CD4-positive, CD25-positive, alpha-beta regulatory T cell (primary cell): ENCODE results near the gene AK2. TPM values are rescaled to one million over a fixed set of nuclear protein-coding genes. Genes with fewer than 3 reads are reported as not detected.

ENCODE experiments used
- ATAC-seq, 2 donors: fragments of 150-1000 bp; cut with Tn5 transposase; one replicate each; pipeline ENCODE4 v1.10.0; 2021; ENCODE audit warnings: low read depth in 2 of 2, moderate number of reproducible peaks in 2 of 2, moderate library complexity in 1 of 2
- DNase-seq, 3 donors: peaks; one replicate each; pipeline versions ENCODE4 v3.0.0 to v3.0.0-alpha.2; 2012 to 2022; ENCODE audit warnings: mixed read lengths in 1 of 3
- H3K27ac ChIP-seq: one replicate; pipeline ENCODE4 v1.7.0; 2013; ENCODE audit warnings: mild to moderate bottlenecking, low read length; ENCODE audit not compliant: insufficient read depth, poor library complexity, severe bottlenecking
- H3K27me3 ChIP-seq: one replicate; pipeline ENCODE4 v1.7.0; 2013; ENCODE audit warnings: low read length; ENCODE audit not compliant: control insufficient read depth, insufficient read depth
- H3K36me3 ChIP-seq: one replicate; pipeline ENCODE4 v1.7.0; 2013; ENCODE audit warnings: mild to moderate bottlenecking, low read length, moderate library complexity; ENCODE audit not compliant: control insufficient read depth, insufficient read depth
- H3K4me1 ChIP-seq: 2 replicates; pipeline ENCODE4 v1.7.0; 2013; ENCODE audit warnings: mild to moderate bottlenecking, low read length; ENCODE audit not compliant: insufficient read depth, control insufficient read depth, poor library complexity, severe bottlenecking
- H3K4me3 ChIP-seq: one replicate; pipeline ENCODE4 v1.7.0; 2013; ENCODE audit warnings: low read depth, mild to moderate bottlenecking, low read length, moderate library complexity
- H3K9me3 ChIP-seq, 2 experiments: 1 replicate in 1 of 2; 2 replicates in 1 of 2; pipeline ENCODE4 v1.7.0; 2013; ENCODE audit warnings: low read length in 2 of 2, mild to moderate bottlenecking in 1 of 2, moderate library complexity in 1 of 2; ENCODE audit not compliant: control insufficient read depth in 2 of 2
- H3K27ac Mint-ChIP-seq, 3 donors: one replicate each; pipeline ENCODE4 v1.8.0; 2020 to 2022; ENCODE audit warnings: mild to moderate bottlenecking in 3 of 3, mixed read lengths in 3 of 3, moderate library complexity in 2 of 3
- H3K27me3 Mint-ChIP-seq: one replicate; pipeline ENCODE4 v1.8.0; 2022; ENCODE audit warnings: mild to moderate bottlenecking, mixed read lengths
- H3K36me3 Mint-ChIP-seq: one replicate; pipeline ENCODE4 v1.8.0; 2020; ENCODE audit warnings: mixed read lengths
- H3K4me1 Mint-ChIP-seq, 4 donors: one replicate each; pipeline ENCODE4 v1.8.0; 2020 to 2022; ENCODE audit warnings: mixed read lengths in 4 of 4, mild to moderate bottlenecking in 1 of 4
- H3K4me3 Mint-ChIP-seq, 4 donors: one replicate each; pipeline ENCODE4 v1.8.0; 2020 to 2022; ENCODE audit warnings: mild to moderate bottlenecking in 4 of 4, mixed read lengths in 4 of 4, moderate library complexity in 3 of 4
- H3K9me3 Mint-ChIP-seq, 7 donors: one replicate each; pipeline ENCODE4 v1.8.0; 2020 to 2022; ENCODE audit warnings: mixed read lengths in 7 of 7, mild to moderate bottlenecking in 3 of 7, moderate library complexity in 2 of 7
- polyA plus RNA-seq, 4 donors: library from polyadenylated mRNA; unstranded; fragments of 300-500 nt; fragmentation: Illumina TruSeq; gene quantifications; one replicate each; pipeline ENCODE4 v1.2.3, GENCODE V29; 2021
- total RNA-seq: library from RNA; stranded (reverse); gene quantifications from one replicate; pipeline ENCODE4 v1.2.3, GENCODE V29; 2022

The AK2 gene
- total and polyA plus RNA-seq, 5 donors from 2014 or later, result 55.3 to 122 (median 114) TPM

DNA sequence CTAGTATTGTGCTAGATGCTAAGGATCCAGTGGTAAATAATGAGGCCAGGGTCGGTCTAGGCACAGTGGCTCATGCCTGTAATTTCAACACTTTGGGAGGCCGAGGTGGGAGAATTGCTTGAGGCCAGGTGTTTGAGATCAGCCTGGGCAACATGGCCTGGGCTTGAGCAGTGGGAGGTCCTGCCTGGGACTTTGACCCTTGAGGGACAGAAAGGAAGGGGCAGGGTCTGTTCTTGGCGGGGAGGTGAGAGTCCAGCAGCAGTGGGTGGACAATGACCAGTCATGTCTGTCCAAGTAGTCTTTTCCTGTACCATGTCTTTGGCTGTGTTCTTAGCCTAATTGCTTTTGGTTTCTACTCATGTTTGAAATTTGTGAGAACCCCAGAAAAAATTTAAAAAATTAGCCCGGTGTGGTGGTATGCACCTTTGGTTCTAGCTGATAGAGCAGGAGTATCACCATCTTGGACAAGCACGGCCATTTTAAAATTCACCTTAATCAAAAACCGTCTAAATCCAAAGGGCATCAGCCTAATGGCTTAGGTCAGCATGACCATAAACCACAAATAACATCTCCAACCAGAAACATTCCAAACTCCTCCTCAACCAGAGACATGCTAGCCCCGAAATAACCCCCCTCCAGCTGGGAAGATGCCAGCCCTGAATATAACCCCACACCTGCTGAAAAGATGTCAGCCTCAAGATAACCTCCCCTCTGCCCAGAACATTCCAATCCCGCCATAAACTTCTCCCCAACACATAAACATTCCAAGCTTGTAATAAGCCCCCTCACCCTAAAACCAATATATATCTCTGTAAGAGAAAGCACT lies 6.8 kb upstream of the AK2 start:
- Mint-ChIP-seq H3K27me3 (peaks cover 24% of the 10 kb centered on the region), H3K9me3 (peaks cover 0 to 2% (median 0%) of the 10 kb centered on the region in 7 donors), H3K36me3 (no peaks in the 10 kb centered on the region), H3K4me1 (peaks cover 0 to 3% (median 0%) of the 10 kb centered on the region in 4 donors), H3K4me3 (no peak overlapping the region), H3K27ac (no peak overlapping the region)
- Histone ChIP-seq H3K4me1 (no peaks in the 10 kb centered on the region), H3K27ac (no peak overlapping the region), H3K9me3 (no peaks in the 10 kb centered on the region), H3K4me3 (no peak overlapping the region), H3K36me3 (no peaks in the 10 kb centered on the region), H3K27me3 (no peaks in the 10 kb centered on the region)
- DNase-seq (no peak), ATAC-seq (no peak)

DNA sequence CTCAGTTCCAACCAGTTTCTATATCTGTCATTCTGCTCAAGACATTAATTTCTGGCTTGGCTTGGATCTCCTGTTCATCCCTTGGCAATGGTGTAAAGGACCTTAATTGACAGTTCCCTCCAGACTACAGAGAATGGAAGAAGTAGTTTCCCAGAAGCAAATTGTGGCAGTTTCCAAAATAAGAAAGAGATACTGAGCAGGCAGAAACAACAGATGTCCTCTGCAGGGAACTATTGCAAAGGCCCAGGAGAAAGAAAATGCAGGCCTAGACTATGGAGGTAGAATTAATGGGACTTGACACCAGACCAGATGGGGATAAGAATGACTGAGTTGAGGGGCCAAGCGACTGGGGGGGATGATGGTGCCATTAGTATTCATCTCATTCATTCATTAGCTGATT lies 6.1 kb upstream of the AK2 start:
- no peaks in the 10 kb centered on the region for H3K36me3 ChIP-seq
- H3K27me3 ChIP-seq, result no peaks in the 10 kb centered on the region
- no peaks in the 10 kb centered on the region for H3K9me3 ChIP-seq
- ATAC-seq, result no peak
- Mint-ChIP-seq H3K27ac (no peak overlapping the region), H3K36me3 (no peaks in the 10 kb centered on the region), H3K27me3 (peaks cover 24% of the 10 kb centered on the region), H3K4me3 (no peak overlapping the region), H3K4me1 (peaks cover 0 to 3% (median 0%) of the 10 kb centered on the region in 4 donors), H3K9me3 (peaks cover 0 to 2% (median 0%) of the 10 kb centered on the region in 7 donors)
- H3K4me1 ChIP-seq, result no peaks in the 10 kb centered on the region
- no peak for DNase-seq
- H3K27ac ChIP-seq, result no peak overlapping the region
- no peak overlapping the region for H3K4me3 ChIP-seq

DNA sequence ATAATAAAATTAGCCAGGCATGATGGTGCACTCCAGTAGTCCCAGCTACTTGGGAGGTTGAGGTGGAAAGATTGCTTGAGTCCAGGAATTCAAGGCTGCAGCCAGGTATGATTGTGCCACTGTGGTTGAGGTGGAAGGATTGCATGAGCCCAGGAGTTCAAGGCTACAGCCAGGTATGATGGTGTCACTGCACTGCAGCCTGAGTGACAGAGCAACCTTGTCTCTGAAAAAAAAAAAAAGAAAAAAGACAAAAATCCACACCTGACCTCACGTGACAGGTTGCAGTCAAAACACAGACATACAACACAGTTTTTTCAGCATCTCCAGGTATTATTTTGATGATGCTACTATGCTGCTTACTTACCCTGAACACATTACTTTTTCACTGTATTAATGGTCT lies 4.3 kb upstream of the AK2 start:
- H3K27me3 ChIP-seq, result no peaks in the 10 kb centered on the region
- no peaks in the 10 kb centered on the region for H3K36me3 Mint-ChIP-seq
- H3K4me3 ChIP-seq, result no peak overlapping the region
- peaks cover 20% of the 10 kb centered on the region for H3K27me3 Mint-ChIP-seq
- peaks cover 11% of the 10 kb centered on the region for H3K4me1 ChIP-seq
- DNase-seq (no peak), ATAC-seq (no peak)
- H3K4me3 Mint-ChIP-seq, result no peak overlapping the region
- H3K27ac ChIP-seq, result no peak overlapping the region
- peaks cover 0 to 2% (median 0%) of the 10 kb centered on the region in 7 donors for H3K9me3 Mint-ChIP-seq
- peaks cover 5 to 13% (median 11%) of the 10 kb centered on the region in 4 donors for H3K4me1 Mint-ChIP-seq
- no peak overlapping the region for H3K27ac Mint-ChIP-seq
- no peaks in the 10 kb centered on the region for H3K36me3 ChIP-seq
- H3K9me3 ChIP-seq, result no peaks in the 10 kb centered on the region

DNA sequence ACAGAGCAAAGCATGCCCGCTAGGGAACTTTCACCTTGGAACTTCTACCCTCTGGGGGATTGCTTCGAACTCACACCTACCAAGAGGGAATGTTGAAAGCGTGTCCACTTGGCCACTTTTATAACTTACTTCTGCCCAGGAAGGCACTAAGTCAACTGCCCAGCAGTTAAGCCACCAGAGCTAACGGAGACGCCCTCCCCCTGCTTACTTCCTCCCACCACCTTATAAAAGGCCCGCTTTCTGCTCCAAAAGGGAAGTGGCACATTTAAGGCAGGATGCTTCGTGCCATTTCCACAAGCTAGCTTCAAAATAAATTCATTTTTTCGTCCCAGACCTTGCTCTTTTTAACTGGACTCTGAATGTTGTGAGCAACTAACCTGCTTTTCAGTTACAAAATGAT lies 3.2 kb upstream of the AK2 start:
- ATAC-seq, result no peak
- DNase-seq, result no peak
- Mint-ChIP-seq H3K27me3 (peaks cover 20% of the 10 kb centered on the region), H3K4me3 (peak overlapping the region in 1 of 4 donors; percentile 20), H3K4me1 (peaks cover 5 to 24% (median 19%) of the 10 kb centered on the region in 4 donors), H3K9me3 (peaks cover 0 to 2% (median 0%) of the 10 kb centered on the region in 7 donors), H3K36me3 (no peaks in the 10 kb centered on the region), H3K27ac (no peak overlapping the region)
- Histone ChIP-seq H3K4me3 (no peak overlapping the region), H3K27me3 (no peaks in the 10 kb centered on the region), H3K9me3 (no peaks in the 10 kb centered on the region), H3K4me1 (peaks cover 23% of the 10 kb centered on the region), H3K27ac (no peak overlapping the region), H3K36me3 (no peaks in the 10 kb centered on the region)

DNA sequence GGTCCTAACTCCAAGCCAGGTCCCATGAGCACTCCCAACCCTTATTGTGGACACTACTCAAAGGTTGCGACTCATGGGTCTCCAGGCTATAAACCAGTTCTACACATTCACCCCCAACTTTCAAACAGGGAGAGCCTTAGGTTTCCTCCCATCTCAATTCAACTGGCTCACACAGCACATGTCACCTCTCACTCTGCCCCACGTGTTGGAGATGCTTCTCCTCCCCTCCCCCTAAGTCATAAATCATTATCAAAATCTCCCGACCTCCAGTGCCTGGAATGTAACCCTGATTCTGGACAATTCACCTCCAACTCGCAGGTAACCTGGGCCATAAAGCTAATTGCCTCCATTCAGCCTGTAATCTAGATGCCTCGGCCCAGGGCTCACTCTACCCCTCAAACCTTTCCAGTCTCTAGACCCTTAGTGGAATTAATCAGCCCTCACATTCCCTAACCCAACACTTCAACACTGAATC lies 595 bp downstream of the AK2 start:
- Histone ChIP-seq H3K4me1 (peaks cover 27% of the 10 kb centered on the region), H3K27me3 (no peaks in the 10 kb centered on the region), H3K9me3 (no peaks in the 10 kb centered on the region), H3K36me3 (peaks cover 6% of the 10 kb centered on the region), H3K27ac (peak overlapping the region; percentile 57), H3K4me3 (peak overlapping the region; percentile 92)
- H3K27ac Mint-ChIP-seq, result peak overlapping the region; percentile 32 to 90 (median 88)
- DNase-seq (peak in 2 of 3 donors; percentile 6 to 33), ATAC-seq (no peak)
- peaks cover 14% of the 10 kb centered on the region for H3K27me3 Mint-ChIP-seq
- peaks cover 20 to 58% (median 42%) of the 10 kb centered on the region in 4 donors for H3K4me1 Mint-ChIP-seq
- H3K36me3 Mint-ChIP-seq, result peaks cover 12% of the 10 kb centered on the region
- H3K4me3 Mint-ChIP-seq, result peak overlapping the region; percentile 89 to 99 (median 96)
- H3K9me3 Mint-ChIP-seq, result no peaks in the 10 kb centered on the region

DNA sequence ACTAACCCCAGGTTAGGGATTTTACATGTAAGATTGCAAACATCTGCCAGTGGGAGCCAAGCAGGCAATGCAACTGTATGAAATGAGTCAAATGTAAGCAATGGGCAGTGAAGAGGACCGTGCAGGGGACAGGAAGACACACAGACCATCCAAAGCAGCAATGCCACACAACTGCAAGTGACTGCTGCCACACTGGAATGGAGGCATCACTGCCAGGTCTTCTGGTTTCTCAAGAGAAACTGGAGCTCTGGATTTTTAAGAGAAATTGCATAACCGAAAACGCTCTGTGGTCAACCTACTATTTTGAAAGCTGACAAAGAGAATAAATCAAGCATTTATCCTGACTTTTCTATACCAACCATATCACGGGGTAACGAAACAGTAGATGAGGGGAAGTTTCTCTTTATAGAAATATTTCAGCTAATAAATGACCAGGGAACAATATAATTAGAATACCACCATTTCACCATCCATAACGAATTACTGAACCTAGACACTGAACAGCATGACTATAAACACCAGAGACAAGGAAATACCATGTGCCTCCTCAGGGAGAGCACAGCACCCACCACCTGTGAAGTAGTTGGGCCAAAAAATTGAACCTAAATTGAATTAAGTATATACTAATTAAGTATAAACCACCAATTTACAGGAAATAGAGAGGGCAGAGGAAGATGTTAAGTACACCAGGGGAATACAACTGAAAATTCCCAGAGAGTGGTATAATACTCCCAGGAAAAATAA lies 4.4 kb downstream of the AK2 start:
- Mint-ChIP-seq H3K4me3 (peak overlapping the region in 1 of 4 donors; percentile 72), H3K27me3 (no peaks in the 10 kb centered on the region), H3K27ac (peak overlapping the region in 1 of 3 donors; percentile 10), H3K36me3 (peaks cover 25% of the 10 kb centered on the region), H3K9me3 (peaks cover 0 to 1% (median 0%) of the 10 kb centered on the region in 7 donors), H3K4me1 (peaks cover 23 to 83% (median 64%) of the 10 kb centered on the region in 4 donors)
- Histone ChIP-seq H3K27ac (no peak overlapping the region), H3K27me3 (no peaks in the 10 kb centered on the region), H3K4me1 (peaks cover 26% of the 10 kb centered on the region), H3K9me3 (no peaks in the 10 kb centered on the region), H3K36me3 (peaks cover 28% of the 10 kb centered on the region), H3K4me3 (no peak overlapping the region)
- DNase-seq (no peak), ATAC-seq (no peak)

DNA sequence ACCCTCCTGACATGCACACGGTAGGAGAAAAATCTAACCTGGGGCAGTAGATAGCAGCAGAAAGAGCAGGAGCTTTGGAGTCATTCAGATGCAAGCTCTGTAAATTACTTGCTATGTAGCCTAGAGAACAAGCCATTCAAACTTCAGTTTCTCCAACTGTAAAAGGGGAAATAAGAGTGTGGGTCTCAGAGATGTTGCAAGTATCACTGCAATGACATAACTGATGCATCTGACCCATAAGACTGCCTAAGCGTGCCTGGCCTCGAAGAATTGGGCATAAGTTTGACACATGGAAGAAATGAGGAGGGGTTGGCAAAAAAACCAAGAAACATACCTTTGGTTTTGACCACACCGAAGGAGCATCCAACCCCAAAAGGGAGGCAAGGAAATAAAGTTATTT lies 5.2 kb downstream of the AK2 start:
- ATAC-seq (no peak), DNase-seq (no peak)
- H3K4me3 Mint-ChIP-seq, result peak overlapping the region in 1 of 4 donors; percentile 72
- H3K36me3 Mint-ChIP-seq, result peaks cover 25% of the 10 kb centered on the region
- peak overlapping the region in 1 of 3 donors; percentile 10 for H3K27ac Mint-ChIP-seq
- H3K27me3 Mint-ChIP-seq, result no peaks in the 10 kb centered on the region
- Histone ChIP-seq H3K4me1 (peaks cover 20% of the 10 kb centered on the region), H3K36me3 (peaks cover 28% of the 10 kb centered on the region), H3K27ac (no peak overlapping the region), H3K27me3 (no peaks in the 10 kb centered on the region), H3K9me3 (no peaks in the 10 kb centered on the region), H3K4me3 (no peak overlapping the region)
- H3K9me3 Mint-ChIP-seq, result peaks cover 0 to 1% (median 0%) of the 10 kb centered on the region in 7 donors
- H3K4me1 Mint-ChIP-seq, result peaks cover 17 to 79% (median 58%) of the 10 kb centered on the region in 4 donors
